Thoracic aorta (tissue), 2 donors: Measurements from ENCODE around the gene CRB2. TPM values are rescaled to one million over a fixed set of nuclear protein-coding genes. Genes with fewer than 3 reads are reported as not detected.

Experiments used
- ATAC-seq: fragments of 150-250 bp; one replicate; pipeline ENCODE4 v1.8.0; 2017; ENCODE audit warnings: low read depth; ENCODE audit not compliant: insufficient number of reproducible peaks, low FRiP score
- DNase-seq: peaks from one replicate; pipeline ENCODE4 v3.0.0-alpha.2; 2020; ENCODE audit warnings: low spot score
- H3K27ac ChIP-seq, 2 donors: fragments of 200-600 bp; sonication (generic); 1 replicate in 1 of 2; 2 replicates in 1 of 2; pipeline ENCODE4 v1.5.1; 2016; ENCODE audit warnings: mild to moderate bottlenecking in 2 of 2, moderate library complexity in 2 of 2
- H3K27me3 ChIP-seq: fragments of 200-600 bp; sonication (generic); replicated peaks from 2 replicates; pipeline ENCODE4 v1.6.0; 2016; ENCODE audit warnings: mild to moderate bottlenecking; ENCODE audit not compliant: insufficient read depth
- H3K36me3 ChIP-seq: fragments of 200-600 bp; sonication (generic); one replicate; pipeline ENCODE4 v1.5.1; 2016
- H3K4me1 ChIP-seq, 2 donors: fragments of 200-600 bp; sonication (generic); 1 replicate in 1 of 2; 2 replicates in 1 of 2; pipeline versions ENCODE4 v1.5.1 to v1.6.0; 2016; ENCODE audit warnings: low read depth in 2 of 2, mild to moderate bottlenecking in 1 of 2; ENCODE audit not compliant: control insufficient read depth in 1 of 2
- H3K4me3 ChIP-seq: fragments of 200-600 bp; sonication (generic); 2 replicates; pipeline ENCODE4 v1.5.1; 2016; ENCODE audit warnings: mild to moderate bottlenecking
- H3K9me3 ChIP-seq: fragments of 200-600 bp; sonication (generic); 2 replicates; pipeline ENCODE4 v1.5.1; 2016
- total RNA-seq, 2 donors: library from RNA; depleted of rRNA; stranded (reverse); fragments of >200 nt; gene quantifications; one replicate each; pipeline versions ENCODE4 v1.1.0 to v1.2.3, GENCODE V29; 2016
- TF ChIP-seq, protein P1 (sequence below): fragments of 200-600 bp; sonication (generic); IDR thresholded peaks from one replicate; pipeline ENCODE4 v1.5.1; 2019; ENCODE audit warnings: antibody characterized with exemption

The CRB2 gene
- total RNA-seq, 2 donors from 2014 or later: not detected

DNA sequence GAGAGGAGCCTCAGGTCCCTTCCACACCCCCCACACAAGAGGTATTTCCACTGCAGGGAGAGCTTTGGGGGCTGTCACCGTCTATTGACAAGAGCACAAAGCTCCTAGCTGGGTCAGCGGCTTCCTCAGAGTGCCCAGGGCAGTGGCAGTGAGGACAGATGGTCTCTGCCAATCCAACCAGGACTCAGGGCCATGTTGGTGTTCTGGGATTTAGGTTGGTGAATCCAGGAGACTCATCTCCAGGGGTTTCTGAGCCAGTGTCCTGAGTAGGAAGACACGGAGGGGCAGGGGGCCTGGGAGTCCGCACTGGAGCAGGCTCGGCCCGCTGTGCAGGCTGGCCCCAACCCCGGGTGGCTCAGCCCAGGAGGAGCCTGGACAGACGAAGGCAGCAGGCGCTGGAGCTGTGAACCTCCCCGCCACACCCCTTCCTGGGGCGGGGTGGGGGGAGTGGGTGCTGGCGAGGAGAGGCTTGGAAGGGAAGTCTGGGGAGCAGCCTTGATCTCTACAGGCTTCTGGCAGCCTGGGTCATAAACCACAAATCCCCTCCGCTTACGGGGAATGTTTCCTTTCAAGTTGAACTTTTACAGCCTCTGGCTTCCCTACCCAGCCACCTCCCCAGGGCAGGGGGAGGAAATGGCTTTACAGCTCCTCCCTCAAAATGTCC, 19.6 kb downstream of the CRB2 start:
- ATAC-seq: no peak

GRCh38 chr9:123376218-123377071, 20.4 kb downstream of the CRB2 start:
- ATAC-seq (no peak), DNase-seq (no peak)
- Histone ChIP-seq H3K36me3 (no peaks in the 10 kb centered on the region), H3K4me1 (peaks cover 0 to 9% of the 10 kb centered on the region in 2 donors), H3K27me3 (no peaks in the 10 kb centered on the region), H3K27ac (no peak overlapping the region), H3K9me3 (no peaks in the 10 kb centered on the region), H3K4me3 (no peak overlapping the region)
- TF ChIP-seq, protein P1, sequence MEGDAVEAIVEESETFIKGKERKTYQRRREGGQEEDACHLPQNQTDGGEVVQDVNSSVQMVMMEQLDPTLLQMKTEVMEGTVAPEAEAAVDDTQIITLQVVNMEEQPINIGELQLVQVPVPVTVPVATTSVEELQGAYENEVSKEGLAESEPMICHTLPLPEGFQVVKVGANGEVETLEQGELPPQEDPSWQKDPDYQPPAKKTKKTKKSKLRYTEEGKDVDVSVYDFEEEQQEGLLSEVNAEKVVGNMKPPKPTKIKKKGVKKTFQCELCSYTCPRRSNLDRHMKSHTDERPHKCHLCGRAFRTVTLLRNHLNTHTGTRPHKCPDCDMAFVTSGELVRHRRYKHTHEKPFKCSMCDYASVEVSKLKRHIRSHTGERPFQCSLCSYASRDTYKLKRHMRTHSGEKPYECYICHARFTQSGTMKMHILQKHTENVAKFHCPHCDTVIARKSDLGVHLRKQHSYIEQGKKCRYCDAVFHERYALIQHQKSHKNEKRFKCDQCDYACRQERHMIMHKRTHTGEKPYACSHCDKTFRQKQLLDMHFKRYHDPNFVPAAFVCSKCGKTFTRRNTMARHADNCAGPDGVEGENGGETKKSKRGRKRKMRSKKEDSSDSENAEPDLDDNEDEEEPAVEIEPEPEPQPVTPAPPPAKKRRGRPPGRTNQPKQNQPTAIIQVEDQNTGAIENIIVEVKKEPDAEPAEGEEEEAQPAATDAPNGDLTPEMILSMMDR: no peak

More for the DNA sequence above, 19.6 kb downstream of the CRB2 start:
- no peak for DNase-seq
- H3K4me3 ChIP-seq: no peak overlapping the region
- H3K9me3 ChIP-seq: no peaks in the 10 kb centered on the region
- peaks cover 0 to 9% of the 10 kb centered on the region in 2 donors for H3K4me1 ChIP-seq
- no peaks in the 10 kb centered on the region for H3K27me3 ChIP-seq
- TF ChIP-seq, protein P1: no peak
- H3K27ac ChIP-seq: no peak overlapping the region
- H3K36me3 ChIP-seq: no peaks in the 10 kb centered on the region

GRCh38 chr9:123377211-123377971, 21.4 kb downstream of the CRB2 start:
- no peak for ATAC-seq
- no peaks in the 10 kb centered on the region for H3K9me3 ChIP-seq
- no peak overlapping the region for H3K27ac ChIP-seq
- TF ChIP-seq, protein P1: no peak
- H3K36me3 ChIP-seq: peaks cover 2% of the 10 kb centered on the region
- peaks cover 0 to 9% of the 10 kb centered on the region in 2 donors for H3K4me1 ChIP-seq
- H3K27me3 ChIP-seq: no peaks in the 10 kb centered on the region
- no peak for DNase-seq
- H3K4me3 ChIP-seq: no peak overlapping the region

DNA sequence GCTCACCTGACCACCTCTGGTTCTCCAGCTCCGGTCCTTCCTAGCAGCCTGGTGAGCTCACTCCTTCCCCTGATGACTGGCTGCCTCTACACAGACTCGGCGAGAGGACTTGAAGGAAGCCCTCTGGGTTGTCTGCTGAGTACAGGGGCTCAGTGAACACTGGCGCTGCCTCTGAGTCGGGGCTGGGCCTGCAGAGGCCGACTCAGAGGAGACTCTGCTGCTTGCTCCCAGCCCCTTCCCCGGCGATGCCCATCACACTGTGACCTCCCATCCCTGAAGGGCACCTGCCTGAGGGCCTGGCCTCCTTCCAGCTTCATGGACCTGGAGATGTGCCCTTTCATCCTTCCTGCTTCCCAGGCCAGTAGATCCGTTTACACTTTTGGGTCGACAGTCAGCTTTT, 22.0 kb downstream of the CRB2 start:
- Histone ChIP-seq H3K9me3 (no peaks in the 10 kb centered on the region), H3K4me3 (no peak overlapping the region), H3K36me3 (peaks cover 2% of the 10 kb centered on the region), H3K27ac (no peak overlapping the region), H3K27me3 (no peaks in the 10 kb centered on the region), H3K4me1 (peaks cover 0 to 9% of the 10 kb centered on the region in 2 donors)
- DNase-seq (no peak), ATAC-seq (no peak)
- TF ChIP-seq, protein P1: no peak
